ENCODE data around the gene ITGB5. TPM values are rescaled to one million over a fixed set of nuclear protein-coding genes. Genes with fewer than 3 reads are reported as not detected.

The ITGB5 gene
- total RNA-seq, 1 donor from 2014 or later: 81.9 TPM

DNA sequence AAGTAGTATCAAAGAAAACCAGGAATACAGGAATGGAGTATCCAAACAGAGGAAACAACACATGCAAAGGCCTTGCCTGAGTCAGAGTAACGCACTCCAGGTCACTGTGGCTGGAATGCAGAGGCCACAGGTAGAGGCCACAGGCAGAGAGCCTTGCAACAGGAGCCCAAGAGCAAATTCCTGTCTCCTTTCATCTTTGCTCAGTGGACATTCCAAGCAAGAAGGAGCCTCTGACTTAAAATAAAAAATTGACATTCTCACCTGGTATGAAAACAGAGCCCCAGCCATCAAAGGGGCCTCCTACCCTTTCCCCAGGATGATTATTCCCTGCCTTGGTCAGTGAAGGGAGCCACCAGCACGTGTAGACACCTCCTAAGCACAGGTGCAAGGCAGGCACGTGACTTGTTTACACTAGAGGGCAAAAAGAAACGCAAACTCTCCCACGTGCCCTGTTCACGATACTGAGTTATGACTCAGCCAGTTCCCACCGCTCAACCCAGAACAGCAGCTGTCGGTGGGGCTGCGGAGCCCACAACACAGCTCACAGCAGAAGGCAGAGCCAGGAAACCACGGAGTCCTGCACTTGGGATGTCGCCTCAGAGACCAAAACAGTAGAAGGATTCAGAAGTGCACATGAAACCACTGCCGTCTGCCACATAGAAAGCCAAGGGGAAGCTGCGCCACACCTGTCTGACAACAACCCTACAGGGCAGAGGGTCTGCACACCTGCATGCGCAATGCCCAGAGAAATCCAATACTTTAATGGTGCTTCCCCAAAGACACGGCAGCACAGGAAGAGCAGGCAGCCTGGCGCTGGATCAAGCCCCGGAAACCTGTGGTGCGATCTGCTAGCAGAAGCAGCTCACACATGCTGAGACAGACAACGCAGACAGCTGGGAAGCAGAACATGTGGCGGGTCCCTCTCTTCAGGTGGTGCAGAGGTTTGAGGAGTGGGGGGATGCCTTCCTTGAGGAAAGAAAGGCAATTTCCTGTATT is 52.1 kb downstream of the ITGB5 start:
- TF ChIP-seq, protein P1, sequence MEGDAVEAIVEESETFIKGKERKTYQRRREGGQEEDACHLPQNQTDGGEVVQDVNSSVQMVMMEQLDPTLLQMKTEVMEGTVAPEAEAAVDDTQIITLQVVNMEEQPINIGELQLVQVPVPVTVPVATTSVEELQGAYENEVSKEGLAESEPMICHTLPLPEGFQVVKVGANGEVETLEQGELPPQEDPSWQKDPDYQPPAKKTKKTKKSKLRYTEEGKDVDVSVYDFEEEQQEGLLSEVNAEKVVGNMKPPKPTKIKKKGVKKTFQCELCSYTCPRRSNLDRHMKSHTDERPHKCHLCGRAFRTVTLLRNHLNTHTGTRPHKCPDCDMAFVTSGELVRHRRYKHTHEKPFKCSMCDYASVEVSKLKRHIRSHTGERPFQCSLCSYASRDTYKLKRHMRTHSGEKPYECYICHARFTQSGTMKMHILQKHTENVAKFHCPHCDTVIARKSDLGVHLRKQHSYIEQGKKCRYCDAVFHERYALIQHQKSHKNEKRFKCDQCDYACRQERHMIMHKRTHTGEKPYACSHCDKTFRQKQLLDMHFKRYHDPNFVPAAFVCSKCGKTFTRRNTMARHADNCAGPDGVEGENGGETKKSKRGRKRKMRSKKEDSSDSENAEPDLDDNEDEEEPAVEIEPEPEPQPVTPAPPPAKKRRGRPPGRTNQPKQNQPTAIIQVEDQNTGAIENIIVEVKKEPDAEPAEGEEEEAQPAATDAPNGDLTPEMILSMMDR (conservative IDR thresholded peaks at IDR 0.05): no peak
- no peaks in the 10 kb centered on the region for H3K27me3 Mint-ChIP-seq (ENCODE audit: low read depth)
- no peak for DNase-seq (ENCODE audit: low read depth, low spot score)
- H3K27ac Mint-ChIP-seq (ENCODE audit: unreplicated experiment): peak overlapping the region; percentile 93
- H3K4me1 Mint-ChIP-seq: peaks cover 41% of the 10 kb centered on the region
- H3K9me3 Mint-ChIP-seq: no peaks in the 10 kb centered on the region
- H3K36me3 Mint-ChIP-seq (ENCODE audit: low read depth): peaks cover under 1% of the 10 kb centered on the region
- H3K4me3 Mint-ChIP-seq: no peak overlapping the region

DNA sequence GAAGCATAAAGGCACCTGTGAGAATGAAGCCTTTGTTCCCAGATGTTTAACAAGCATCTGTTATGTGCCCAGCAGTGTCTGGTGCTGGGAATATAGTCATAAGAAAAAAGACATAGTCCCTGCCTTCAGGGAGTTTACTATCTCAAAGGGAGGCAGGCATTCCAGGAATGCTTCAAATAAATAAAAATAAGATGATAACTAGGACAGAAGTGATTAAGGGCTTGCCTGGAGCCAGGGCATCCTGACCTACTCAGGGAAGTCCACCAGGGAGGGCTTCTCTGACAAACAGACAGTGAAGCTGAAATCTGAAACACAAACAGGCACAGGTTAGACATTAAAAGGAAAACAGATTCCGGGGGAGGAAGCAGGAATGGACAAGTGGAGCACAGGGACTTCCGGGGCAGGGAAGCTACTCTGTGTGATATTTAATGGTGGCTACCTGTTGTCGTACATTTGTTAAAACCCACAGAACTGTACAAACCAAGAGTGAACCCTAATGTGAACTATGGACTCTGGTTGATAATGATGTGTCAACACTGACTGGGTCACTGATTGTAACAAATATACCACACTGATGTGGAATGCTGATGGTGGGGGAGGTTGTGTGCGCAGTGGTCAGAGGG is 53.3 kb downstream of the ITGB5 start:
- H3K4me1 Mint-ChIP-seq: peaks cover 47% of the 10 kb centered on the region
- no peaks in the 10 kb centered on the region for H3K27me3 Mint-ChIP-seq (ENCODE audit: low read depth)
- TF ChIP-seq, protein P1 (conservative IDR thresholded peaks at IDR 0.05): no peak
- DNase-seq (ENCODE audit: low read depth, low spot score): no peak
- no peaks in the 10 kb centered on the region for H3K9me3 Mint-ChIP-seq
- H3K36me3 Mint-ChIP-seq (ENCODE audit: low read depth): no peaks in the 10 kb centered on the region
- H3K27ac Mint-ChIP-seq (ENCODE audit: unreplicated experiment): no peak overlapping the region
- H3K4me3 Mint-ChIP-seq: no peak overlapping the region

DNA sequence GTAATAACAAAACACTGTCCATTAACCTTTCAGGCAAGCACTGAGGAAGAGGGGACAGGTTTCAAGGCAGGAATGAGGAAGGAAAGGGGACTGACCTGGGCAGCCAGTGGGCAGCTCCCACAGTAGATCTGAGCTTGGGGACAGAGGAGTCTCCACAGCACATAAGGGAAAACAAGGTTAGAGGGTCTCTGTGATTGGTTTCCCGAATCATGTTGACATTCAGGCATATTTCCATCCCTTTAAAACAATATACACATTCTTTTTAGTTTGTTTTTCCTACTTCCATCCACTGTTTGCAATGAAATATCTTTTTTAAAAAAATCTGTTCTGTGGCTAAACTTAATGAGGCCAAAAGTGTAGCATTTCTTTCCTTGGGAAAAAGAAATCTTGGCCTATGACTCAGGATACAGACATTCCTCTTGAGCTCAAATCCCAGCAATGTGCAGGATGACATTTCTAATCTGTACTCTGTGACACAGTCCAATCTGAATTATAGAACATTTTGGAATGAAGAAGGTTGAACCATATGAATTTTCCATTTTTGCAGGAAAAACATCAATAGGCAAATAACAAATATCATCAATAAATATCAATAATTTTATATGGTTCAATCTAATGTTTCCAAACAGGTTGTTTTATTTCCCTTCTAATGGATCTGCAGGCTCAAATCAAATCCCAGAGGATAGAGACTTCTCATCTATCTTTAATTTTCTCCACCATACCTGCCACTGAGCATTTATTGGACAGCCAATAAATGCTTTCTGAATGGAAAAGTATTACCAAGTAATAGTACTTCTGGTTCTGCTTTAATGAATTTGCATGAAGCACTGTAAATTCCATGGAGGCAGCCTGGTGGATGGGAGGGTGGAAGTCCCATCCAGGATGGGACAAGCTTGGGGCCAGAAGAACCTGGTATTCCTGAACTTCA is 54.1 kb downstream of the ITGB5 start:
- Mint-ChIP-seq H3K27ac (ENCODE audit: unreplicated experiment) (peak overlapping the region; percentile 68), H3K9me3 (no peaks in the 10 kb centered on the region), H3K36me3 (ENCODE audit: low read depth) (no peaks in the 10 kb centered on the region), H3K4me1 (peaks cover 47% of the 10 kb centered on the region), H3K27me3 (ENCODE audit: low read depth) (no peaks in the 10 kb centered on the region), H3K4me3 (no peak overlapping the region)
- TF ChIP-seq, protein P1 (conservative IDR thresholded peaks at IDR 0.05): no peak
- no peak for DNase-seq (ENCODE audit: low read depth, low spot score)

DNA sequence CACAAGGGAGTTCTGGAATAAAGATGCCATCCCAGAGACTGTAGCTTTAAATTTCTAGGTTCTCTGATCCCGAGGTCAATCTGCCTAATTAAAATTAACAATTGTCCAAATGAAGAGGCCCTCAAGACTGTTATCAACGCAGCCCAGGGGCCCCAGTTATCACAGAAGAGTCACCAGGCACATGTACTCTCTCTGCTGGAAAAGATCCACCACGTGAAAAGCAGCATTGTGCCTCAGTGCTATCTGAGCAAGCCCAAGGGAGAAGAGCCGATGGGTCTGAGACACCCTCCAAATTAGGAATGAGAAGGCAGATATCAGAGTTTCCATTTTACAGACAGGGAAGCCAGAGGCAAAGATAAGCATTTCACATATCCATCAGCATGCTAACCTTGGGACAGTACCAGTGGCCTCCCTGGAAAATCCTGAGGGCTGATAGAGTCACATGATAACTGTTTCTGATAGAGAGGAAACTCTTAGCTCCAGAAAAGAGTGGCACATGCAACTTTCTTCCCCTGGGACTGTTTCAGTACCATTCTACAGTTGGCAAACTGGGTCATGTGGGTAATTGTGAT is 55.5 kb downstream of the ITGB5 start:
- TF ChIP-seq, protein P1 (conservative IDR thresholded peaks at IDR 0.05): no peak
- DNase-seq (ENCODE audit: low read depth, low spot score): no peak

More for the DNA sequence above, 55.5 kb downstream of the ITGB5 start:
- H3K27me3 Mint-ChIP-seq (ENCODE audit: low read depth): no peaks in the 10 kb centered on the region
- peaks cover 47% of the 10 kb centered on the region for H3K4me1 Mint-ChIP-seq
- H3K9me3 Mint-ChIP-seq: peaks cover 2% of the 10 kb centered on the region
- H3K4me3 Mint-ChIP-seq: no peak overlapping the region
- H3K27ac Mint-ChIP-seq (ENCODE audit: unreplicated experiment): no peak overlapping the region
- peaks cover 2% of the 10 kb centered on the region for H3K36me3 Mint-ChIP-seq (ENCODE audit: low read depth)

Data from neural crest cell (in vitro differentiated cells).